PC-3 (cell line): Measurements from ENCODE around the gene SMIM22. TPM values are rescaled to one million over a fixed set of nuclear protein-coding genes. Genes with fewer than 3 reads are reported as not detected.

Experiments
- ATAC-seq: fragments of 200-7000 bp; cut with Tn5 transposase; 2 replicates; pipeline ENCODE4 v1.9.1; 2020; ENCODE audit warnings: mild to moderate bottlenecking, moderate library complexity
- BruUV-seq: library from RNA; stranded (reverse); fragments of 400-500 nt; replicated peaks from 2 replicates; lab custom pipeline; 2021; lab: Mats Ljungman, UMichigan
- CTCF ChIA-PET: fragments of 300-600 bp; sonication (Branson Sonifier 250); formaldehyde crosslinking; loops from one replicate; lab custom pipeline; 2022; ENCODE audit warnings: antibody characterized with exemption; lab: Charles Lee
- POLR2A ChIA-PET: fragments of 300-600 bp; sonication (Branson Sonifier 250); formaldehyde crosslinking; loops from one replicate; lab custom pipeline; 2022; ENCODE audit warnings: antibody characterized with exemption; ENCODE audit not compliant: unreplicated experiment; lab: Charles Lee
- DNase-seq: peaks from one replicate; pipeline ENCODE4 v3.0.0-alpha.2; 2015
- H2AFZ ChIP-seq: fragments of 300-600 bp; sonication (generic); 2 replicates; pipeline ENCODE4 v1.6.0; 2016; ENCODE audit warnings: antibody characterized with exemption, low read length
- H3F3A ChIP-seq: fragments of 300-600 bp; sonication (generic); one replicate; pipeline ENCODE4 v1.6.0; 2017; ENCODE audit warnings: antibody characterized with exemption, low read length, control low read depth, mild to moderate bottlenecking; ENCODE audit not compliant: unreplicated experiment
- H3K27ac ChIP-seq: fragments of 300-600 bp; sonication (generic); 2 replicates; pipeline ENCODE4 v1.5.1; 2016; ENCODE audit warnings: mild to moderate bottlenecking, low read length
- H3K27me3 ChIP-seq: fragments of 300-600 bp; sonication (generic); 2 replicates; pipeline ENCODE4 v1.6.1; 2016; ENCODE audit warnings: low read length, mixed read lengths
- H3K36me3 ChIP-seq: fragments of 300-600 bp; sonication (generic); 2 replicates; pipeline ENCODE4 v1.6.1; 2016; ENCODE audit warnings: low read depth, mixed run types, low read length, mixed read lengths
- H3K4me1 ChIP-seq: fragments of 300-600 bp; sonication (generic); 2 replicates; pipeline ENCODE4 v1.5.1; 2016; ENCODE audit warnings: low read length; ENCODE audit not compliant: insufficient read depth
- H3K4me2 ChIP-seq: fragments of 300-600 bp; sonication (generic); 2 replicates; pipeline ENCODE4 v1.6.0; 2016; ENCODE audit warnings: low read length
- H3K4me3 ChIP-seq: fragments of 300-600 bp; sonication (generic); 2 replicates; pipeline ENCODE4 v1.5.1; 2016; ENCODE audit warnings: mild to moderate bottlenecking, low read length, mixed read lengths
- H3K79me2 ChIP-seq: fragments of 300-600 bp; sonication (generic); 2 replicates; pipeline ENCODE4 v1.6.1; 2017; ENCODE audit warnings: low read length, mixed read lengths
- H3K9ac ChIP-seq: fragments of 300-600 bp; sonication (generic); 2 replicates; pipeline ENCODE4 v1.6.0; 2016; ENCODE audit warnings: mild to moderate bottlenecking, low read length
- H3K9me2 ChIP-seq: fragments of 300-600 bp; sonication (generic); replicated peaks from 2 replicates; pipeline ENCODE4 v1.6.1; 2016; ENCODE audit warnings: mixed run types, low read length, mixed read lengths
- H3K9me3 ChIP-seq: fragments of 300-600 bp; sonication (generic); 2 replicates; pipeline ENCODE4 v1.6.1; 2016; ENCODE audit warnings: low read length, mixed read lengths
- H4K20me1 ChIP-seq: fragments of 300-600 bp; sonication (generic); 2 replicates; pipeline ENCODE4 v1.6.1; 2016; ENCODE audit warnings: low read length, mixed read lengths
- CTCF ChIP-seq: fragments of 300-600 bp; sonication (generic); conservative IDR thresholded peaks from 2 replicates; pipeline ENCODE4 v1.5.1; 2017; ENCODE audit warnings: antibody characterized with exemption, low read depth, mild to moderate bottlenecking, low read length
- EZH2 ChIP-seq: fragments of 300-600 bp; sonication (generic); IDR thresholded peaks from one replicate; pipeline ENCODE4 v1.6.1; 2017; ENCODE audit warnings: antibody characterized with exemption, mild to moderate bottlenecking, low read length; ENCODE audit not compliant: unreplicated experiment
- EZH2phosphoT487 ChIP-seq: fragments of 300-600 bp; sonication (generic); IDR thresholded peaks from 2 replicates; pipeline ENCODE4 v1.6.1; 2018; ENCODE audit warnings: mild to moderate bottlenecking, antibody characterized with exemption, low read length, borderline replicate concordance
- intact Hi-C: fragments of 100-400 bp; cut with micrococcal nuclease; formaldehyde crosslinking; loops from 2 replicates; pipeline ENCODE4 v1.9.0; 2023
- total RNA-seq: library from RNA; depleted of rRNA; stranded (reverse); fragments of >200 nt; gene quantifications from 2 replicates; pipeline ENCODE4 v1.2.3, GENCODE V29; 2014

Gene SMIM22
- total RNA-seq, 1 experiment from 2014 or later, result not detected

DNA sequence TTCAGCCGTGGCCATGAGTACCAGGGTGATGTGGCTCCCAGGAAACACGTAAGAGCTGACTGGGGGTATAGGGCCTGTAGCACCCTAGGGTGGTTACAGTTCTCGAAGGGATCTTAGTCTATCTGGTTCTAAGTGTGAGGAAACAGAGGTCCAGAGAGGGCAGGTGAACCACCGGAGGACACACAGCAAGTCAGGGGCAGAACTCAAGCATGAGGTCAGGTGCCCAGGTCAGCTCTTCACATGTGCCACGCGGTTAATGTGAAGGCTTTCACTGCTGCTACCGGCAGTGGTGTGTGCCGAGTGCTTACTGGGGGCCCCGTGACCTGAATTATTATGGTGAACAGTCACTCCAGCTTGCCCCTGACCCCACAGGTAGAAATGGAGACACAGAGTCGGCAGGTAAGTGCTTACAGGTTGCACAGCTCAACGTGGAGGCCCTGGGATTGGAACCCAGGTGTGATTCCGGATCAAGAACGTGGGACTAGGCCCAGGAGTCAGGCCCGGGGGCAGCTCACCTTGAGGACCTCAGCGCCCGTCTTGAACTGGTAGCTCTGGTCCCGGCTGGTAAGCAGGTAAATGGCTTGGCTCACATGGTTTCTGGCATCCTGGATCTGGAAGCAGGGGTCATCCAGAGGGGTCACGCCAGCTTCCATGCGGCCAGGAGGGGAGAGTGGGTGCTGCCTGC lies 4.1 kb downstream of the SMIM22 start:
- Histone ChIP-seq H4K20me1 (no peaks in the 10 kb centered on the region), H3K27me3 (no peaks in the 10 kb centered on the region), H3K36me3 (no peaks in the 10 kb centered on the region), H2AFZ (no peak overlapping the region), H3K9me2 (no peaks in the 10 kb centered on the region), H3K4me1 (peaks cover 14% of the 10 kb centered on the region), H3F3A (no peaks in the 10 kb centered on the region), H3K79me2 (no peaks in the 10 kb centered on the region), H3K27ac (no peak overlapping the region), H3K4me3 (no peak overlapping the region), H3K9me3 (no peaks in the 10 kb centered on the region), H3K9ac (no peak overlapping the region), H3K4me2 (no peak overlapping the region)
- TF ChIP-seq CTCF (no peak), EZH2 (no peak), EZH2phosphoT487 (no peak)
- BruUV-seq, result no TSS peak
- ChIA-PET CTCF (no interaction called here), POLR2A (no interaction called here)
- DNase-seq, result no peak
- ATAC-seq, result no peak
- intact Hi-C loops, result no loop called here

GRCh38 chr16:4800290-4801041 lies 5.3 kb downstream of the SMIM22 start:
- no peak overlapping the region for H3K4me2 ChIP-seq
- ChIA-PET POLR2A (no interaction called here), CTCF (no interaction called here)
- H4K20me1 ChIP-seq, result no peaks in the 10 kb centered on the region
- H3K4me1 ChIP-seq, result peaks cover 14% of the 10 kb centered on the region
- no peak overlapping the region for H3K9ac ChIP-seq
- no peaks in the 10 kb centered on the region for H3K9me2 ChIP-seq
- no peaks in the 10 kb centered on the region for H3F3A ChIP-seq
- ATAC-seq, result no peak
- intact Hi-C loops, result loop anchor here (5.0 to 10.0 kb wide), 2 partner anchors 68 to 154 kb away; partner anchors contain the start of genes ANKS3, DNAAF8 and SEC14L5
- H2AFZ ChIP-seq, result no peak overlapping the region
- H3K27ac ChIP-seq, result no peak overlapping the region
- H3K4me3 ChIP-seq, result no peak overlapping the region
- no peaks in the 10 kb centered on the region for H3K36me3 ChIP-seq
- TF ChIP-seq CTCF (no peak), EZH2phosphoT487 (no peak), EZH2 (no peak)
- H3K9me3 ChIP-seq, result no peaks in the 10 kb centered on the region
- BruUV-seq, result no TSS peak
- H3K27me3 ChIP-seq, result no peaks in the 10 kb centered on the region
- no peaks in the 10 kb centered on the region for H3K79me2 ChIP-seq
- no peak for DNase-seq
